GM21360 (cell line): ENCODE data around the gene MSI2.
A peak's percentile ranks its signal among the peaks of the same experiment; 100 is the strongest.

Experiments used
- ATAC-seq: cut with Tn5 transposase; IDR thresholded peaks from one replicate; pipeline ENCODE4 v1.9.1; 2021; ENCODE audit warnings: mild to moderate bottlenecking, moderate library complexity; ENCODE audit not compliant: unreplicated experiment

The MSI2 gene

GRCh38 chr17:57406981-57407286 is 150.6 kb downstream of the MSI2 start:
- ATAC-seq: no peak

- ATAC-seq: no peak
Measured at GRCh38 chr17:57407287-57408070, 151.2 kb downstream of the MSI2 start.

GRCh38 chr17:57408071-57408811 is 151.9 kb downstream of the MSI2 start:
- no peak for ATAC-seq

- ATAC-seq: no peak
Measured at GRCh38 chr17:57410169-57410568, 153.8 kb downstream of the MSI2 start.

DNA sequence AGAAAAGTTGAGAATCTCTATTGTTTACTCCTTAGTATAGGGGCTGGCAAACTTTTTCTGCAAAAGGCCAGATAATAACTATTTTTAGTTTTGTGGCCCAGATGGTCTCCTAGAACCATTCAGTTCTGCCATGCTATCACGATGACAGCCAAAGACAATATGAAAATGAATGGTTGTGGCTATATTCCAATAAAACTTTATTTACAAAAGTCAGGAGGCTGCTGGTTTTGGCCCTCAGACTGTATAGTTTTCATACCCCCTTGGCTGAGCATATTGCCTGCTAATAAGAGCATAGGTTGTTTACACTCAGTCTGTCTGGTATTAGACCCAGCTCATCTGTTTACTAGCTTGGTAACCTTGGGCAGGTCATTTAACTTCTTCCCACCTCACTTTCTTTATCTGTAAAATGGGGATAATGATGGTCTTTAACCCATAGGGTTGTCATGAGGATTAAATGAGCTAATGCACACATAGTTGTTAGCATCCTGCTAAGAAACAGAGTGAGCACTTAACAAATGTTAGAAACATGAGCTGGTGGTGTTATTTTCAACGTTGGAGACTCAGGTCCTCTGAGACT is 156.3 kb downstream of the MSI2 start:
- ATAC-seq: no peak

DNA sequence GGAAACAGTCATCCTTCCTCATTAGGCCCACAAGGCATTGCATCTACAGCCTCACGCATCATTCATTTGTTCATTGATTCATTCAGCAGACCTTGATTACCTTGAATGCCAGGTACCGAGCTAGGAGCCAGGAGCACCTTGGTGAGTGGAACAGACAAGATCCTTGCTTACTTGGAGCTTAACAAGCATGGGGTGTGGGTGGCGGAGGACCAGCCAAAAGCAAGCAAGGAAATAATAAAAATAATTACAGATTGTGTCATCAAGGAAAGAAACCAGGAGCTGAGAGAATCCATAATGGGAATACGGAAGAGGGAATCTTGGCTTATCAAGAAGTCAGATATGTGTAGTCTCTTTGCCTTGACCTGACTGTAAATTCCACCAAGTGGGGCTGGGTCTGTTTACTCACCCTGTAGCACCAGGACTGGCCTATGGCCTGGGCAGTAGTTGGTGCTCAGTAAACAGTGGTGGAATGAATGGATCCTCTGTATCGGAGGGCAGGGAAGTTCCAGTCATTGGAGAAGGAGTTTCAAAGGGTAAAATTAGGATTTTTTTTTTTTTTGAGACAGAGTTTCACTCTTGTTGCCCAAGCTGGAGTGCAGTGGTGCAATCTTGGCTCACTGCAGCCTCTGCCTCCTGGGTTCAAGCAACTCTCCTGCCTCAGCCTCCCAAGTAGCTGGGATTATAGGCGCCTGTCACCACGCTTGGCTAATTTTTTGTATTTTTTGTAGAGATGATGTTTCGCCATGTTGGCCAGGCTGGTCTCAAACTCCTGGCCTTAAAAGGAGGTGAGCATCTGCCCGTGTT is 157.7 kb downstream of the MSI2 start:
- ATAC-seq: no peak

- no peak for ATAC-seq
Measured at GRCh38 chr17:57415751-57416207, 159.5 kb downstream of the MSI2 start.

DNA sequence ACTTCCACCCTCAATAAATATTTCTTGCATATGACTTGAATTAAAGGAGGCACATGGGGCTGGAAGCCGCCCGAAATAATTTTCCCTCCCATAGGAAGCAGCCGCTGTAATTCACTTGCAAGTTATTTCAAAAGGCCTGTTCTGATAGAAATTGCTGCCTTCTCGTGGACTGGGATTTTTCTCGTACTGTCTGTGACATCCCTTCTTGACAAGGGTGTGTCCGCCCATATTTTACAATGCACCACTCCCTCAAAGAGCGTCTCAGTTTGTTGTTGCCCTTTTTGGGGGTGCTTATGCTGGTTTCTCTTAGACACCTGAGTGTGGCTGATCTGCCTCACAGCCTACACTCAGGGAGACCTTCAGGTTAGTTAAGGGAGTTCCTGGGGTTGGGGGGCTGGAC is 160.0 kb downstream of the MSI2 start:
- ATAC-seq: no peak

- ATAC-seq: no peak
Measured at GRCh38 chr17:57417956-57418355, 161.6 kb downstream of the MSI2 start.

- no peak for ATAC-seq
Measured at GRCh38 chr17:57418463-57419246, 162.3 kb downstream of the MSI2 start.

DNA sequence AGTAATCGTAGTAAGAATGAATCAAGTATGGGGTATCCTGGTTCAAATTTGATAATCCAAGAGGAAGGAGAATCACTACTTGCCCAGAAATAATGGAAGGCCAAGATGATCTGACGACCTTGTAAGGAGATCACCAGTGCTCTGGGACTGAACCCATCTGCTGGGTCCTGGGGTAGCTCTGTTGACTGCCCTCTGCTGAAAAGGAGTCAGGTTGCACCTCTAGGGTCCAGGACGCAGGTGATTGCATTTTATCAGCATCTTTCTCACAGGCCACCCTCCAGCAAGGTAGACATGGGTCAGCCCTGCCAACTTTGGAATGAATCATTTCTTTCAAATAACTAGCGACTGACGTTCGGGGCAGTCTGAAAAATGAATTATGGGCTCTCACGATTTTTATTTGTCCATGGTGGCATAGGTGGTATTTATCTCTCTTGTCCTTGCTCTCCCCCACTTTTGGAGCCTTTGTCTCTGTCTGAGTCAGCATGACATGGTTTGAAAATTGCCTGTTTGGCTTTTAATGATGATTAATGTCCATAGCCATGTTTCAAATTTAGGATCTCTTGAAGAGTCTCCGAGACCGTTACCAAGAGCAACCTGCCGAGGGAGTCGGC is 163.7 kb downstream of the MSI2 start:
- no peak for ATAC-seq

DNA sequence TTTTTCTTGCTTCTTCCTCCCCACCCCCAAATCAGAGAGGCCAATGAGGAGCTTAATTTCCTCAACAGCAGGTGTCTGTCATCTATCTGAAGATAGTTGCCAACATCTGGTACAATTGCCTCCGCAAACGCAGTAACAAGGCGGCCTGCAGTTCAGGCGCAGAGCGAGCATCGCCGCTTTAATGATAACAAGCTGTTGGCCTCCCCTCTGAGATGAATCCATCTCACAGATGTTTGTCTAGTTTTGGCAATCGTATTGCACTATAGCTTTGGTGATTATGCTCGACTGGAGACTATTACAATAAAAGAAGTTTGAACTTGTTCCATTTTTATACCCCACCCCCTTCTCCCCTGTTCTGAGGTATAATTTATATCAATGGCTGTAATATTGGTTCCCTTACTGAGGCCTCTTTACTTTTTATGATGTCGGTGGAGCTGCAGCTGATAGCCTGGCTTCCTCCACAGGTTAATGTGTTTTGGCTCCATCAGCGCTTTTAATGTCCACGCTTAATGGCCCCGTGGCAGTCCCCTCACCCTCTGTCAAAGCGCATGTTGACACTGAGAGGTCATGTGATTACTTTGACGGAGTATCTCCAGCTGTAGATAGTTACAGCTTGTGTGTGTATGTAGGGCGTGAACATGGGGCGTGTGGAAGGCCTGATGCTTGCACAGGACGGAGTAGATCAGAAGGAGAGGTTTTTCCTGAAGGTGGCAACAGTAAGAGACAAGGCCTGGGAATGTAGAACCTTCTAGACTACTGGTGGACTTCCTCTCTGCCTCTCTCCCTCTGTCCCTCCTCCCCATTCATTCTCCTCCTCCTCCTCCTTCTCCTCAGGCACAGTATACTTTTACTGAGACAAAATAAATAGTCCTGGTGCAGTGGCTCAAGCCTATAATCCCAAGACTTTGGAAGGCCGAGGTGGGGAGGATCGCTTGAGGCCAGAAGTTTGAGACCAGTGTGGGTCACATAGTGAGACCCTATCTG is 164.7 kb downstream of the MSI2 start:
- ATAC-seq: no peak

DNA sequence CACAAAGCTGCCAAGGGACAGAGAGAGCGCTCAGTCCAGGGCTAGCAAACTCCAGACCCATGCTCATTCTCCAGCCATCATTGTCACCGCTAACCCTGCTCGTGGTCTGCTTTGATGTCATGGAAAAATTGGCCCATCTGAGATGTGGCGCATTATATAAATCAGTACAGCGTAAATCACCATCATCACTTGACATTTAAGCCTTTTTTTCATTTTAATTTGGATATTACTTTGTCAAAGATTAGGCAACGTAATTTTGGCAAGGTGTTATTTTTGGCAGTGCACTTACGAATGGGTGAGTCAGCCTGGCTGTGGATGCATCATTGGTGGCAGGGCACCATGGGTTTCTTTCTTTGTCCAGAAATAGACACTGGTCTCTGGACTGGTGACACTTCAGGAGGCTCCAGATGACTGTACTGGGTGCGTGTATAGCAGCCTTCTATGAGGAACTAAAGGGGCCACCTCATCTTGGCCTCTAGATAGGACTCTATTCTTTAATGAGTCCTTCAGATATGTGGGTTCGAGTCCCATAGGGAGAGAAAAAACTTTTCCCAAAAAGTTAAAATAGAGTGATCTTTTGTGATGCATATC is 166.3 kb downstream of the MSI2 start:
- peak; percentile 75 for ATAC-seq

DNA sequence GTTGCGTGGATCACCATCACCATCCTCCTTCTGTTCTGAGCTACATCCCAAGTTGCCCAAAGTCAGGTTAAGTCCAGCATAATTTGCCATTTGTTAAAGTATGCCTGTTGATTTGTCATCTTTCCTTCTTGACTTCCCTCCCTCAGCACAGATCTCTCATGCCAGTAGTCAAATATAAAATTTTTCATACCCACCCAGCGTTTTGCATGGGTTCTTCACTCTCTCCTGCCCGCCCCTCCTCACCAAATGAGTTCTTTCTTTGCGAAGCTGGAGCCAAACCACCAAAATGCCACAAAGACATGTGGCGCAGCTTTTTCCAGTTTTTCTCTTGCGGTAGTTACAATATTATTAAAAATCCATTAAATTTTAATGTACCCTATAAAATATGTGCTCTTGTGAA is 167.2 kb downstream of the MSI2 start:
- no peak for ATAC-seq

GRCh38 chr17:57424273-57424672 is 167.9 kb downstream of the MSI2 start:
- no peak for ATAC-seq

- ATAC-seq: no peak
Measured at GRCh38 chr17:57424777-57425188, 168.5 kb downstream of the MSI2 start.

- no peak for ATAC-seq
Measured at GRCh38 chr17:57425431-57425830, 169.1 kb downstream of the MSI2 start.
